ENCODE results near the gene SPACA9. TPM values are rescaled to one million over a fixed set of nuclear protein-coding genes. Genes with fewer than 3 reads are reported as not detected.

Gene SPACA9
- total RNA-seq, 2 donors from 2014 or later = 2.3 TPM; not detected in 1

- Histone ChIP-seq H3K9me3 (no peaks in the 10 kb centered on the region), H3K27me3 (no peaks in the 10 kb centered on the region), H3K27ac (no peak overlapping the region), H3K4me1 (no peaks in the 10 kb centered on the region), H3K4me3 (no peak overlapping the region), H3K36me3 (replicated peaks in 1 of 2; ENCODE audit: insufficient read depth in 1 of 2, low read depth in 2 of 2) (no peaks in the 10 kb centered on the region)
- WGBS, 2 donors = 73 to 79% methylated on average over 10 of the region's 10 CpGs
- ATAC-seq (no peak), DNase-seq (no peak)
- intact Hi-C loops (cut with DNase I) = no loop called here
- TF ChIP-seq POLR2A (IDR thresholded peaks at IDR 0.05) = no peak
- TF ChIP-seq, protein P1, sequence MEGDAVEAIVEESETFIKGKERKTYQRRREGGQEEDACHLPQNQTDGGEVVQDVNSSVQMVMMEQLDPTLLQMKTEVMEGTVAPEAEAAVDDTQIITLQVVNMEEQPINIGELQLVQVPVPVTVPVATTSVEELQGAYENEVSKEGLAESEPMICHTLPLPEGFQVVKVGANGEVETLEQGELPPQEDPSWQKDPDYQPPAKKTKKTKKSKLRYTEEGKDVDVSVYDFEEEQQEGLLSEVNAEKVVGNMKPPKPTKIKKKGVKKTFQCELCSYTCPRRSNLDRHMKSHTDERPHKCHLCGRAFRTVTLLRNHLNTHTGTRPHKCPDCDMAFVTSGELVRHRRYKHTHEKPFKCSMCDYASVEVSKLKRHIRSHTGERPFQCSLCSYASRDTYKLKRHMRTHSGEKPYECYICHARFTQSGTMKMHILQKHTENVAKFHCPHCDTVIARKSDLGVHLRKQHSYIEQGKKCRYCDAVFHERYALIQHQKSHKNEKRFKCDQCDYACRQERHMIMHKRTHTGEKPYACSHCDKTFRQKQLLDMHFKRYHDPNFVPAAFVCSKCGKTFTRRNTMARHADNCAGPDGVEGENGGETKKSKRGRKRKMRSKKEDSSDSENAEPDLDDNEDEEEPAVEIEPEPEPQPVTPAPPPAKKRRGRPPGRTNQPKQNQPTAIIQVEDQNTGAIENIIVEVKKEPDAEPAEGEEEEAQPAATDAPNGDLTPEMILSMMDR (IDR thresholded peaks at IDR 0.05) = no peak
Measured at GRCh38 chr9:132854832-132855231, 23.9 kb upstream of the SPACA9 start.

- Histone ChIP-seq H3K4me3 (no peak overlapping the region), H3K9me3 (no peaks in the 10 kb centered on the region), H3K27me3 (no peaks in the 10 kb centered on the region), H3K36me3 (replicated peaks in 1 of 2; ENCODE audit: insufficient read depth in 1 of 2, low read depth in 2 of 2) (no peaks in the 10 kb centered on the region), H3K27ac (no peak overlapping the region), H3K4me1 (no peaks in the 10 kb centered on the region)
- DNase-seq (no peak), ATAC-seq (no peak)
- WGBS, 2 donors = 81 to 92% methylated on average over 5 of the region's 5 CpGs
- no peak for TF ChIP-seq POLR2A (IDR thresholded peaks at IDR 0.05)
- TF ChIP-seq, protein P1 (IDR thresholded peaks at IDR 0.05) = no peak
- intact Hi-C loops (cut with DNase I) = no loop called here
Measured at GRCh38 chr9:132855904-132856303, 22.8 kb upstream of the SPACA9 start.

DNA sequence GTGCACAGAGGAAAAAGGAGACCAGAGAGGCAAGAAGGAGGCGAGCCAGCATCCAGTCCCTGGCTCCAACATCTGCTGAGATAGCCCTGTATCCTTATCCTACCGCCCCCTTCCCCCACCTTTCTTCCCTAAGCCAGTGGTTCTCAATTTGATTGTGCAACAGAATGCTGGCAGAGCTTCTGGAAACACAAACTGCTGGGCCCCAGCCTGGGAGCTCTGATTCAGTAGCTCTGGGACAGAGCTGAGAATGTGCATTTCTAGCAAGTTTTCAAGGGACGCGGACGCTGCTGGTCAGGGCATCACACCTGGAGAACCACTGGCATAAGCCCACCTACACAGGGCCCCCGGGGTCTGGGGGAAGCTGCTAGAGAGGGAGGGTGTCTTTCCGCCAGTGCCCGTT is 21.7 kb upstream of the SPACA9 start:
- 56 to 69% methylated on average over 5 to 8 of the region's 8 CpGs for WGBS, 2 donors
- Histone ChIP-seq H3K36me3 (replicated peaks in 1 of 2; ENCODE audit: insufficient read depth in 1 of 2, low read depth in 2 of 2) (no peaks in the 10 kb centered on the region), H3K27ac (no peak overlapping the region), H3K4me3 (no peak overlapping the region), H3K27me3 (no peaks in the 10 kb centered on the region), H3K9me3 (no peaks in the 10 kb centered on the region), H3K4me1 (no peaks in the 10 kb centered on the region)
- peak; percentile 42 for ATAC-seq
- intact Hi-C loops (cut with DNase I) = no loop called here
- DNase-seq = peak; percentile 17 to 55 (median 31)
- no peak for TF ChIP-seq POLR2A (IDR thresholded peaks at IDR 0.05)
- TF ChIP-seq, protein P1 (IDR thresholded peaks at IDR 0.05) = no peak

DNA sequence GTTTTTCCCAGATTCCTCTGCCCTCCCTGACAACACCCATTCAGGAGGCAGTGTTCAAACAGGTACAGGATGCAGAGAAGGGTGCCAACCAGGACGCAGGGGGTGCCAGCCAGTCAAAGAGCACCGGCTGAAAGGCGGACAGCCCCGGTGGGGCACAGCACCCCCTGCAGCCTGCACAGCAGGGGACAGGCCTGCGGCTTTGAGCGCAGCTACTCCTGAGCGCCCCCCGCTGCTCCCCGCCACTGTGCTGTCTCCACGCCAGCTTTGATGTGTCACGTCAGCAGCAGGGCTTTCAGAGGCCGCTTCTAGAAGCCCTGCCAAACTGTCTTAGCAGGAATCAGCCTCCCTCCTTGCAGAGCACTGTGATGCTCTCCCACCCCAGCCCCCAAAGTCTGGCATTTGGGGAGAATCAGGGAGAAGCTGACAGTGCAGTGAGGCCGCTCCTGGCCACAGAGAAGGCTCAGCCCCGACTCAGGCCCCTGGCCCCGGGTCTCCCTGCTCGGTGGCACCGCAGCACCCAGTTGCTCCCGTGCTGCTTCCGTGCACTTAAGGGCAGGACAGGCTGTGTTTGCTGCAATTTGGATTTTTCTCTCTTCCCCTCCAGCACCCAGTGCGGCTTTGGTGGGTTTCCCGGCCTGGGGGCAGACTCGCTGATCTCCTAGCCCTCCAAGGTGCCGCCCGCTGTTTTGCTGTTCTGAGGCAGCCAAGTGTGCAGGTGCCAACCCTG is 20.9 kb upstream of the SPACA9 start:
- no peak overlapping the region for H3K27ac ChIP-seq
- TF ChIP-seq, protein P1 (IDR thresholded peaks at IDR 0.05) = no peak
- no peak for TF ChIP-seq POLR2A (IDR thresholded peaks at IDR 0.05)
- no peak for DNase-seq

GRCh38 chr9:132858751-132859150 is 19.9 kb upstream of the SPACA9 start:
- ATAC-seq = no peak
- 62 to 66% methylated on average over 7 of the region's 7 CpGs for WGBS, 2 donors
- TF ChIP-seq POLR2A (IDR thresholded peaks at IDR 0.05) = no peak
- TF ChIP-seq, protein P1 (IDR thresholded peaks at IDR 0.05) = no peak

More for the DNA sequence above, 20.9 kb upstream of the SPACA9 start:
- ATAC-seq = no peak
- Histone ChIP-seq H3K36me3 (replicated peaks in 1 of 2; ENCODE audit: insufficient read depth in 1 of 2, low read depth in 2 of 2) (no peaks in the 10 kb centered on the region), H3K9me3 (no peaks in the 10 kb centered on the region), H3K4me1 (no peaks in the 10 kb centered on the region), H3K4me3 (no peak overlapping the region), H3K27me3 (no peaks in the 10 kb centered on the region)
- intact Hi-C loops (cut with DNase I) = no loop called here
- WGBS, 2 donors = 75 to 80% methylated on average over 3 to 22 of the region's 24 CpGs

More at GRCh38 chr9:132858751-132859150, 19.9 kb upstream of the SPACA9 start:
- no peak overlapping the region for H3K27ac ChIP-seq
- H3K4me1 ChIP-seq = no peaks in the 10 kb centered on the region
- no peaks in the 10 kb centered on the region for H3K27me3 ChIP-seq
- no peaks in the 10 kb centered on the region for H3K36me3 ChIP-seq (replicated peaks in 1 of 2; ENCODE audit: insufficient read depth in 1 of 2, low read depth in 2 of 2)
- DNase-seq = no peak
- no peak overlapping the region for H3K4me3 ChIP-seq
- intact Hi-C loops (cut with DNase I) = no loop called here
- H3K9me3 ChIP-seq = no peaks in the 10 kb centered on the region
